ENCODE measurements around the gene DNAH10. TPM values are rescaled to one million over a fixed set of nuclear protein-coding genes. Genes with fewer than 3 reads are reported as not detected.

The DNAH10 gene
- total RNA-seq, 1 donor from 2014 or later, result 1.2 TPM

- no peak overlapping the region for H3K4me3 Mint-ChIP-seq (ENCODE audit: unreplicated experiment)
- peaks cover 6% of the 10 kb centered on the region for H3K36me3 Mint-ChIP-seq (ENCODE audit: low read depth)
- H3K27ac Mint-ChIP-seq (ENCODE audit: unreplicated experiment), result no peak overlapping the region
- H3K4me1 Mint-ChIP-seq (ENCODE audit: low read depth), result no peaks in the 10 kb centered on the region
- no peak for TF ChIP-seq CTCF (IDR thresholded peaks at IDR 0.05)
- H3K27me3 Mint-ChIP-seq (ENCODE audit: low read depth), result peaks cover 2% of the 10 kb centered on the region
- no peak for DNase-seq (ENCODE audit: low spot score)
- H3K9me3 Mint-ChIP-seq (ENCODE audit: low read depth), result peaks cover 27% of the 10 kb centered on the region
Measured at GRCh38 chr12:123834845-123835244, 72.7 kb downstream of the DNAH10 start.

- Mint-ChIP-seq H3K9me3 (ENCODE audit: low read depth) (peaks cover 21% of the 10 kb centered on the region), H3K36me3 (ENCODE audit: low read depth) (peaks cover 6% of the 10 kb centered on the region), H3K27ac (ENCODE audit: unreplicated experiment) (no peak overlapping the region), H3K4me1 (ENCODE audit: low read depth) (no peaks in the 10 kb centered on the region), H3K4me3 (ENCODE audit: unreplicated experiment) (no peak overlapping the region), H3K27me3 (ENCODE audit: low read depth) (peaks cover 9% of the 10 kb centered on the region)
- DNase-seq (ENCODE audit: low spot score), result no peak
- TF ChIP-seq CTCF (IDR thresholded peaks at IDR 0.05), result no peak
Measured at GRCh38 chr12:123836292-123836691, 74.2 kb downstream of the DNAH10 start.

GRCh38 chr12:123839826-123840225 lies 77.7 kb downstream of the DNAH10 start:
- DNase-seq (ENCODE audit: low spot score), result no peak
- H3K9me3 Mint-ChIP-seq (ENCODE audit: low read depth), result peaks cover 4% of the 10 kb centered on the region
- H3K4me3 Mint-ChIP-seq (ENCODE audit: unreplicated experiment), result no peak overlapping the region
- no peak for TF ChIP-seq CTCF (IDR thresholded peaks at IDR 0.05)
- H3K27me3 Mint-ChIP-seq (ENCODE audit: low read depth), result peaks cover 10% of the 10 kb centered on the region
- peaks cover 2% of the 10 kb centered on the region for H3K36me3 Mint-ChIP-seq (ENCODE audit: low read depth)
- no peak overlapping the region for H3K27ac Mint-ChIP-seq (ENCODE audit: unreplicated experiment)
- no peaks in the 10 kb centered on the region for H3K4me1 Mint-ChIP-seq (ENCODE audit: low read depth)

- H3K9me3 Mint-ChIP-seq (ENCODE audit: low read depth), result no peaks in the 10 kb centered on the region
Measured at GRCh38 chr12:123840765-123841425, 78.8 kb downstream of the DNAH10 start.

More at GRCh38 chr12:123840765-123841425, 78.8 kb downstream of the DNAH10 start:
- no peak overlapping the region for H3K27ac Mint-ChIP-seq (ENCODE audit: unreplicated experiment)
- DNase-seq (ENCODE audit: low spot score), result no peak
- no peaks in the 10 kb centered on the region for H3K36me3 Mint-ChIP-seq (ENCODE audit: low read depth)
- H3K4me3 Mint-ChIP-seq (ENCODE audit: unreplicated experiment), result no peak overlapping the region
- H3K27me3 Mint-ChIP-seq (ENCODE audit: low read depth), result peaks cover 10% of the 10 kb centered on the region
- no peaks in the 10 kb centered on the region for H3K4me1 Mint-ChIP-seq (ENCODE audit: low read depth)
- TF ChIP-seq CTCF (IDR thresholded peaks at IDR 0.05), result no peak
